ENCODE results near the gene RANBP10. TPM values are rescaled to one million over a fixed set of nuclear protein-coding genes. Genes with fewer than 3 reads are reported as not detected.
"Not testable (repeated sequence)": the region's sequence is repeated elsewhere in the genome, so short reads cannot be mapped to it uniquely, and the experiment has no call there.

RANBP10 gene
- total RNA-seq, 4 donors from 2014 or later, result 6.0 to 9.8 (median 8.3) TPM

- ATAC-seq (ENCODE audit: low FRiP score) (no peak), DNase-seq (ENCODE audit: low spot score) (no peak)
- no peak for TF ChIP-seq CTCF (IDR thresholded peaks at IDR 0.05)
Measured at GRCh38 chr16:67699265-67699664, 107.1 kb downstream of the RANBP10 start.

- no peak for ATAC-seq (ENCODE audit: low FRiP score)
- no peak for DNase-seq (ENCODE audit: low spot score)
- TF ChIP-seq CTCF (IDR thresholded peaks at IDR 0.05), result no peak
Measured at GRCh38 chr16:67697422-67698185, 108.8 kb downstream of the RANBP10 start.

- TF ChIP-seq CTCF (IDR thresholded peaks at IDR 0.05), result no peak
- no peak for ATAC-seq (ENCODE audit: low FRiP score)
- no peak for DNase-seq (ENCODE audit: low spot score)
Measured at GRCh38 chr16:67694611-67695010, 111.7 kb downstream of the RANBP10 start.

GRCh38 chr16:67693517-67694285 lies 112.7 kb downstream of the RANBP10 start:
- ATAC-seq (ENCODE audit: low FRiP score); DNase-seq (ENCODE audit: low spot score): not testable (repeated sequence)

GRCh38 chr16:67685388-67686112 lies 120.8 kb downstream of the RANBP10 start:
- DNase-seq (ENCODE audit: low spot score), result no peak
- no peak for ATAC-seq (ENCODE audit: low FRiP score)
- no peak for TF ChIP-seq CTCF (IDR thresholded peaks at IDR 0.05)

GRCh38 chr16:67683767-67684166 lies 122.6 kb downstream of the RANBP10 start:
- no peak for ATAC-seq (ENCODE audit: low FRiP score)
- no peak for DNase-seq (ENCODE audit: low spot score)
- TF ChIP-seq CTCF (IDR thresholded peaks at IDR 0.05), result no peak

Data from omental fat pad (tissue), 4 donors.